T-helper 17 cell (primary cell): ENCODE measurements around the gene PTPRT. TPM values are rescaled to one million over a fixed set of nuclear protein-coding genes. Genes with fewer than 3 reads are reported as not detected.
"Not testable (repeated sequence)": the region's sequence is repeated elsewhere in the genome, so short reads cannot be mapped to it uniquely, and the experiment has no call there.

Source experiments
- ATAC-seq: fragments of 150-1000 bp; cut with Tn5 transposase; 2 replicates; pipeline ENCODE4 v1.10.0; 2021; ENCODE audit warnings: mild to moderate bottlenecking, moderate library complexity
- DNase-seq, 3 donors: peaks; one replicate each; pipeline versions ENCODE4 v3.0.0 to v3.0.0-alpha.2; 2020 to 2021
- H3K9me3 ChIP-seq: one replicate; pipeline ENCODE4 v1.7.0; 2013; ENCODE audit warnings: low read length, mild to moderate bottlenecking; ENCODE audit not compliant: control insufficient read depth, poor library complexity, severe bottlenecking
- H3K27ac Mint-ChIP-seq: one replicate; pipeline ENCODE4 v1.8.0; 2022; ENCODE audit warnings: mild to moderate bottlenecking, moderate library complexity, mixed read lengths
- H3K27me3 Mint-ChIP-seq: one replicate; pipeline ENCODE4 v1.8.0; 2022; ENCODE audit warnings: mixed read lengths
- H3K36me3 Mint-ChIP-seq: one replicate; pipeline ENCODE4 v1.8.0; 2022; ENCODE audit warnings: low read depth, mixed read lengths
- H3K4me1 Mint-ChIP-seq: one replicate; pipeline ENCODE4 v1.8.0; 2022; ENCODE audit warnings: mild to moderate bottlenecking, mixed read lengths
- H3K4me3 Mint-ChIP-seq: one replicate; pipeline ENCODE4 v1.8.0; 2022; ENCODE audit warnings: mild to moderate bottlenecking, moderate library complexity, mixed read lengths
- total RNA-seq, 4 donors: library from RNA in 2 of 4; stranded (reverse) in 2 of 4; gene quantifications; one replicate each; pipeline ENCODE4 v1.2.3 and lab custom pipeline; 2022 to 2026

The PTPRT gene
- total RNA-seq, 2 donors from 2014 or later = not detected

DNA sequence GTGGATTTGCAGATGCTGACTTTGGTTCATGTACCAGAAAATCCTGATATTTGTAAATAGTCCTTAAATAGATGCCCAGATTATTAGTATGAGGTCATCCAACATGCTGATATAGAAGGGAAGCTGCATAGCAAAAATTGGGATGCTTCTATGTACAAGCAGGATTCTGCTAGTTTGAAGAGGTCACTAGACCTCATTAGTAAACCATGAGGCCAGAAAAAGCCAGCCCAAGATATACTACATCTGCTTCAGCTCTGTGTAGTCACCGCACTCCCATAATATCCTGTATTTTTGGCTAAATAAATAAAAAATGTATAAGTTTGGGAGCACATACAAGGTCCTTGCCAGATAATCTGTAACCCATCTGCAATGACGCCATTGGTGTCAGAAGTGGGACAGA is 13.0 kb downstream of the PTPRT start:
- Mint-ChIP-seq H3K27me3 (peaks cover 7% of the 10 kb centered on the region), H3K4me1 (no peaks in the 10 kb centered on the region), H3K4me3 (no peak overlapping the region), H3K27ac (no peak overlapping the region), H3K36me3 (no peaks in the 10 kb centered on the region)
- no peaks in the 10 kb centered on the region for H3K9me3 ChIP-seq
- DNase-seq (no peak), ATAC-seq (no peak)

DNA sequence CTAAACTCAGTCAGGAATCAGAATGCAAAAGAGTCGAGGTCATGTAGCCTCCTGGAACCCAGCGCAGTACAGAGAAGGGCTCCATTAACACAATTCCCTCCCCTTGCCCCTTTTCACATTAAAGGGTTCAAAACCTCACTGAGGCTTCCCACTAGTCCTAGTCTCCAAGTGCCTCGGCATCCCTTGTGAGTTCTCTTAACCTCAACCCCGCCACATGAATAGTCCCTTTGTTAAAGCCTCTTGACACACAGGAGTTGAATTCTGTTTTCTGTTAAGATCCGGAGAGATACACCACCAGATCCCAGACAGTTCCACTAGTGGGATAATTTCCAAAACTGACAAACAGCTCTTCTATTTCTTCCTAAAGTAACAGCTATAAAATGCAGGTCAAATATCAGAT is 17.8 kb downstream of the PTPRT start:
- Mint-ChIP-seq H3K27ac (no peak overlapping the region), H3K27me3 (no peaks in the 10 kb centered on the region), H3K4me1 (no peaks in the 10 kb centered on the region), H3K4me3 (no peak overlapping the region), H3K36me3 (no peaks in the 10 kb centered on the region)
- no peak for DNase-seq
- ATAC-seq = no peak
- H3K9me3 ChIP-seq = no peaks in the 10 kb centered on the region

DNA sequence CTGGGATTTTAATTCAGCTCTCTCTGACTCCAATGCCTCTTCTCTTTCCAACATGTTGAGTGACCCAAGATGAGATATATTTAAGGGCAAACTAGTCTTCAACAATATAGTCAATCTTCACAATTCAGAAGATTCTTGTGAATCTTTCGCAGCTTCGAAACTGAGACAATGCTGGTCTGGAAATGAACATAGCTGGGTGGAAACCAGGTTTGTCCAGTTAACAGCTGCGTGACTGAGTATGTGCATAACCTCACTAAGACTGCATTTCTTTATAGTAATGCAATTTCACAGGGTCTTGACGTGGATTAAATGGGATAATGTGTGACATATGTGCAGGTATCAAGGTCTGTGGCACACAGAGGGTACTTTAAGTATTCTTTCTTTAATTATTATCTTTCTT is 18.9 kb downstream of the PTPRT start:
- no peaks in the 10 kb centered on the region for H3K36me3 Mint-ChIP-seq
- no peak for ATAC-seq
- H3K4me3 Mint-ChIP-seq = no peak overlapping the region
- H3K27ac Mint-ChIP-seq = no peak overlapping the region
- H3K27me3 Mint-ChIP-seq = no peaks in the 10 kb centered on the region
- no peaks in the 10 kb centered on the region for H3K9me3 ChIP-seq
- no peaks in the 10 kb centered on the region for H3K4me1 Mint-ChIP-seq
- no peak for DNase-seq

DNA sequence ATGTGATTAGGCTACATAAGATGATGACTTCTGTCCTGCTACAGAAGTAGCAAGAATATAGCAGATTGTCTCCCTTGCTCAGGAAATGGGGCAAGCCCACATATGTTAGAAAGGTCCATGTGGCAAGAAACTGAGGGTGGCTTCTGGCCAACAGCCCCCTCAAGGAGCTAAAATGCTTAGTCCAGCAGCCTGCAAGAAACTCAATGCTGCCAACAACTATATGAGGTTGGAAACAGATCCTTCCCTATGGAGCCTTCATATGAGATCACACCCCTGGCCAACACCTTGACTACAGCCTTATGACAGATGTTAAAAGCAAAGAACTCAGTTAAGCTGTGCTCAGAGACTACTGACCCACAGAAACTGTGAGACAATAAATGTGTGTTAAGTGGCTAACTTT is 22.1 kb downstream of the PTPRT start:
- no peak for DNase-seq
- H3K9me3 ChIP-seq = no peaks in the 10 kb centered on the region
- H3K4me1 Mint-ChIP-seq = no peaks in the 10 kb centered on the region
- no peak for ATAC-seq
- H3K27ac Mint-ChIP-seq = no peak overlapping the region
- no peaks in the 10 kb centered on the region for H3K27me3 Mint-ChIP-seq
- H3K4me3 Mint-ChIP-seq = no peak overlapping the region
- H3K36me3 Mint-ChIP-seq = no peaks in the 10 kb centered on the region

DNA sequence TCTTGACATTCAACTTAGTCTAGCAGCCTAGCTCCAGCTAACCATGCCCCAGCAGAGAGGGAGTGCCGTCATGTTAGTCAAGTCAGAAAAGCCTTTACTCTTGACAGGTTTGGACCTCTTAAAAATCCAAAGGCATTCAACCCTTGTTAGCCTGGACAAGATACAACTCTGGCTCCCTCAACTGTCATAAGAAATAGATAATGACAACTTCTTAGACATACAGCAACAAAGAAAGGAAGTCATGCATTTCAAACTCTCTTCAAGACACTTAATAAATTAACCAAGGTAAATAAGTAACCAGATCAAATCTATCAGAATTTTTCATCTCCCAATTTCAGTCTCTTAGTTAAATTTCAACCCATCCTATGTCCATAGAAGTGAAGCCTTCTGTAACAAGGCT is 22.7 kb downstream of the PTPRT start:
- Mint-ChIP-seq H3K4me1 (no peaks in the 10 kb centered on the region), H3K4me3 (no peak overlapping the region), H3K27ac (no peak overlapping the region), H3K27me3 (no peaks in the 10 kb centered on the region), H3K36me3 (no peaks in the 10 kb centered on the region)
- DNase-seq (no peak), ATAC-seq (no peak)
- no peaks in the 10 kb centered on the region for H3K9me3 ChIP-seq

DNA sequence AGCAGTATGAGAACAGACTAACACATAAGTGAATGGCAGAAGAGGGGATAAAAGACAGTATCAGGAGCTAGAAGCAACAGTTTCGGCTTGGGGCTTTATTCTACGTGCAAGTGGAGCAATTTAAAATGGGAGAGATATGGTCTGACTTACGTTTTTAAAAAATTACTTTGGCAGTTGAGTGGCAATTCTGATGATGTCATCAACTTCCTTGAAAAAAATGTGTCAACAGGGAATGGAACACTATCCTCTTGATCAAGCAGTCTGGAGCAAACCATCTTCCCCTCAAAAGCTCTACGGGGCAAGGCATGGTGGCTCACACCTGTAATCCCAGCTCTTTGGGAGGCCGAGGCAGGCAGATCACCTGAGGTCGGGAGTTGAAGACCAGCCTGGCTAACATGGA is 24.1 kb downstream of the PTPRT start:
- H3K27ac Mint-ChIP-seq = no peak overlapping the region
- H3K36me3 Mint-ChIP-seq = no peaks in the 10 kb centered on the region
- H3K4me1 Mint-ChIP-seq = no peaks in the 10 kb centered on the region

DNA sequence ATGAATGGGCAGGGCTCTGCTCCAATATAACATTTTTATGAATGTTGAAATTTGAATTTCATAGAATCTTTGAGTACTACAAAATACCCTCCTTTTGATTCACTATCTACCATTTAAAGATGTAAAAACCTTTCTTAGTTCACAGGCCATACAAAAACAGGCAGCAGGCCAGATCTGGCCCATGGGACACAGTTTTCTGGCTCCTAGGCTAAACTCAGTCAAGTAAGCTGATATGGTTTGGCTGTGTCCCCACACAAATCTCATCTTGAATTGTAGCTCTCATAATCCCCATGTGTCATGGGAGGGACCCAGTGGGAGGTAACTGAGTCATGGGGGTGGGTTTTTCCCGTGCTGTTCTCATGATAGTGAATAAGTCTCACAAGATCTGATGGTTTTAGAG is 25.0 kb downstream of the PTPRT start:
- H3K4me3 Mint-ChIP-seq, H3K27me3 Mint-ChIP-seq, H3K4me1 Mint-ChIP-seq, H3K36me3 Mint-ChIP-seq, DNase-seq, H3K27ac Mint-ChIP-seq, ATAC-seq, H3K9me3 ChIP-seq: not testable (repeated sequence)

More for the DNA sequence above, 24.1 kb downstream of the PTPRT start:
- no peaks in the 10 kb centered on the region for H3K9me3 ChIP-seq
- ATAC-seq (no peak), DNase-seq (no peak)
- Mint-ChIP-seq H3K27me3 (no peaks in the 10 kb centered on the region), H3K4me3 (no peak overlapping the region)

DNA sequence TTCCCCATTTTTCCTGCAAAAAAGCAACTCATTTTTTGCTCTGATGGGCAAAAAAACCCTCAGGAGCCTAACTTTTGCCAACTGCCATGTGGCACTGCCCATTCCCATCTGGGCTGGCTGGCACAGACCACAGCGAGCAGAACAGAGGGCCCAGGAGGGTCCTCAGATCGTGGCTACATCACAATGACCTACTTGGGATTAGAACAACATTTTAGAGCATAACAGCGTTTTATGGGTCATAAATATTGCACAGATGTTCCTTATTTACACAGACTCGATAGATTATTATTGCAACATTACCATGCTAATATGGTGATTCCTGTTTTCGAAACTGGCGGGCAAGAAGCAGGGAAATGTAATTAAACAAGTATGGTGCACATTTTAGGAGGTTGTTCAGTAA is 28.0 kb downstream of the PTPRT start:
- DNase-seq (no peak), ATAC-seq (no peak)
- no peaks in the 10 kb centered on the region for H3K36me3 Mint-ChIP-seq
- no peaks in the 10 kb centered on the region for H3K9me3 ChIP-seq
- H3K4me3 Mint-ChIP-seq = no peak overlapping the region
- no peak overlapping the region for H3K27ac Mint-ChIP-seq
- no peaks in the 10 kb centered on the region for H3K27me3 Mint-ChIP-seq
- no peaks in the 10 kb centered on the region for H3K4me1 Mint-ChIP-seq

DNA sequence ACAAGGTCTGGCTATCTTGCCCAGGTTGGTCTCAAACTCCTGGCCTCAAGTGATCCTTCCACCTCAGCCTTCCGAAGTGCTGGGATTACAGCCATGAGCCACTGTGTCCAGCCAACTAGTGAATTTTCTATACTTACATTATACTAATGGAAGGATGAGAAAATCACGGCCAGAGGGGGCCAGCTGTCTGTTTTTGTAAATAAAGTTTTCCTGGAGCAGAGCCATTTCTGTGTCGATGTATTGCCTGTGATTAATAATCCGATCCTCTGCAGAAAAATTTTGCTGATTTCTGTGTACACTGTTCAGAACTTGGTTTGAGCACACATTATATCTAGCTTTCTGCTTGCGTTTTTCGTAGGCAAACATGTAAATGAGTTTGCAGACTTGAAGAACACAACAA is 28.8 kb downstream of the PTPRT start:
- Mint-ChIP-seq H3K27me3 (no peaks in the 10 kb centered on the region), H3K4me3 (no peak overlapping the region), H3K36me3 (no peaks in the 10 kb centered on the region), H3K4me1 (no peaks in the 10 kb centered on the region), H3K27ac (no peak overlapping the region)
- ATAC-seq (no peak), DNase-seq (no peak)
- H3K9me3 ChIP-seq = no peaks in the 10 kb centered on the region

DNA sequence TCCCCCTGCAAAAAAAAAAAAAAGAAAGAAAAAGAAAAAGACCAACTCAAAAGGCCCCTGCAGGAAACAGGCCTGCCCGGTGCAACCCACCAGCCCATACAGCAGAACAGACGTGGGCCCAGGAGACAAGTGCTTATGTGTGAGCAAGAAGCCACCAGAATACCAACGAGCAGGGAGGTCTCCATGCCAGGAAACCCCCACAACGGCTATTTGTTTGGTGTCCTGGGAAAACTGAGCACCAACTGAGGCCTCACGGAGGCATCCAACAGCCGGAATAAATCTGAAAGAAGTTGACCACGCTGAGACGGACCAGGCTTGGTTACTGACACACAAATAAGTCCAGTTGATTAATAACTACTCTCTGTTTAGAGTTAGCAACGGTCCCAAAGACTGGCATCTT is 29.7 kb downstream of the PTPRT start:
- no peak overlapping the region for H3K4me3 Mint-ChIP-seq
- ATAC-seq = no peak
- no peak overlapping the region for H3K27ac Mint-ChIP-seq
- no peaks in the 10 kb centered on the region for H3K36me3 Mint-ChIP-seq
- no peaks in the 10 kb centered on the region for H3K4me1 Mint-ChIP-seq
- H3K27me3 Mint-ChIP-seq = no peaks in the 10 kb centered on the region
- no peak for DNase-seq
- H3K9me3 ChIP-seq = no peaks in the 10 kb centered on the region

DNA sequence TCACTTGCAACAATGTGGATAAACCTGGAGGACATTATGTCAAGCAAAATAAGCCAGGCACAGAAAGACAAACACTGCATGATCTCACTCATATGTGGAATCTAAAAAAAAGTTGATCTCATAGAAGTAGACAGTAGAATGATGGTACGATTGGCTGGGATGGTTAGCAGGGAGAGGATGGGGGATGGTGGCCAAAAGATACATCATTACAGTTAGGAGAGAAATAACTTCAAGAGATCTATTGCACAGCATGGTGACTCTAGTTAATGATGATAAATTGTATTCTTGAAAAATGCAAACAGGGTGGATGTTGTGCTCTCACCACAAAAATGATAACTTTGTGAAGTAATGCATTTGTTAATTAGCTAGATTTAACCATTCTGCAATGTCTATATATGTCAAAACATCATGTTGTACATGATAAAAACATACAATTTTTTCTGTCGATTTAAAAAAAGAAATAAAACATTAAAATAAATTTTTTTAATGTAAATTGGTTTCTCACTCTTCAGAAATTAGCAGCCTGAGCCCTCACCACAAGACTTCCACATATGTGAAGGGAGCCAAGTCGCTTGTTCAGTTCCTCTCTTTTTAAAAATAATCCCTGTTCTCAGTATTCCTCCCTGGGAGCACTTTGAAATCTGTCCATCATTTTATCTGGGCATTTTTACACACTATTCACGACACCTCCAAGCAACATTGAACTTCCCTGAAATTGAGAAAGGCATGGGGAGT is 34.2 kb downstream of the PTPRT start:
- H3K4me3 Mint-ChIP-seq = no peak overlapping the region
- ATAC-seq = no peak
- H3K36me3 Mint-ChIP-seq = no peaks in the 10 kb centered on the region
- H3K9me3 ChIP-seq = no peaks in the 10 kb centered on the region
- H3K27me3 Mint-ChIP-seq = no peaks in the 10 kb centered on the region
- no peaks in the 10 kb centered on the region for H3K4me1 Mint-ChIP-seq
- H3K27ac Mint-ChIP-seq = no peak overlapping the region
- no peak for DNase-seq

DNA sequence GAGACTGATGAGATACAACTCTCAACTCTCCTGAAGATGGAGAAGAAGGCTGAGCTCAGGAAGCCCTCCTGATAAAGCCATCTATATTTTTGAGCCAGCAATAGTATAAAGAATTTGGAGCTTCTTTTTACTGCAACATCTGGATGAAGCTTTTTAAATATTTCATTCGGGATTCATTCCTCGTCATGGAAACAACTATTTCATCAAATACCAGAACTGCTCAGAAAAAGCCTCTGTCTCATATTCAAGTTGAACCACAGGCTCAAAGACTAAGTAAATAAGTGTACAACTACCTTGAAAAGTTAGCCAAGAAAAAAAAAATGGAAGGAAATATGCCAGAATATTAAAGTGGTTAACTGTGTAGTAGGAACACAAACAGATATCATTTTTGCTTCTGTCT is 37.8 kb downstream of the PTPRT start:
- Mint-ChIP-seq H3K27me3 (peaks cover 7% of the 10 kb centered on the region), H3K4me1 (no peaks in the 10 kb centered on the region), H3K27ac (no peak overlapping the region), H3K36me3 (no peaks in the 10 kb centered on the region), H3K4me3 (no peak overlapping the region)
- DNase-seq = no peak
- no peak for ATAC-seq
- no peaks in the 10 kb centered on the region for H3K9me3 ChIP-seq

DNA sequence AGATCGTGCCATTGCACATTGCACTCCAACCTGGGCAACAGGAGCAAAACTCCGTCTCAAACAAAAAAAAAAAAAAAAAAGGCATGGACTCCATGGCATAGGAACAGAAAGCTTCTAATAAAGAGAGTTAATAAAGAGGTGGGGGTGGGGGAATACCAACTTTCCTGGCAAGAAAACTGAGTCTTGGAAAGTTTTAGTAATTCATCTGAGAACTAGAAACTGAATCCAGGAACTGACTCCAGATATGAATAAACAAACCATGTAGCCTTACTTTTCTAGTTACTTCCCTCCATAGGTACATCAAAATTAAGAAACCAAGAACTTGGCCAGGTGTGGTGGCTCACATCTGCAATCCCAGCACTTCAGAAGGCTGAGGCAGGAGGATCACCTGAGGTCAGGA is 38.5 kb downstream of the PTPRT start:
- Mint-ChIP-seq H3K4me3 (no peak overlapping the region), H3K36me3 (no peaks in the 10 kb centered on the region), H3K27me3 (peaks cover 7% of the 10 kb centered on the region), H3K27ac (no peak overlapping the region), H3K4me1 (no peaks in the 10 kb centered on the region)
- no peaks in the 10 kb centered on the region for H3K9me3 ChIP-seq
- ATAC-seq (no peak), DNase-seq (no peak)

DNA sequence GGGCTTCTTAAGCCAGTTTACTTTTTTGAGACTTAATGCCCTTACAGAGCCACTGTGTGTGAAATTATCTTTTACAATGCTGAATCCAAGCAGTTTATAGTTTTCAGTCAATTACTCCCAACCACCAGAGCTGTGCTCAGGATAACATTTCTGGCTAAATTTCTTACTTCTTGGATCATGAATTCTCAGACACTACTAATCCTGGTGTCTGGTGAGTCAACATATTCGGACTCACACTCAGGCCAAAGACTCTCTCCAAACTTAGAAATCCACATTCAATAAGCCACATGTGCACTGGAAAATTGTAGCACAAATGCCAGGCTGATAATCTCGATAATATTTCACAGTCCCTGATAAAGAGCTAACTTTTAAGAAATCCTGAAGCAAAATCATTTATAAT is 49.0 kb downstream of the PTPRT start:
- H3K27ac Mint-ChIP-seq = no peak overlapping the region
- DNase-seq (no peak), ATAC-seq (no peak)
- H3K27me3 Mint-ChIP-seq = peaks cover 4% of the 10 kb centered on the region
- no peaks in the 10 kb centered on the region for H3K36me3 Mint-ChIP-seq
- H3K4me3 Mint-ChIP-seq = no peak overlapping the region
- no peaks in the 10 kb centered on the region for H3K9me3 ChIP-seq
- H3K4me1 Mint-ChIP-seq = no peaks in the 10 kb centered on the region
